MM.1S (cell line): Measurements from ENCODE around the gene MAPK8IP2.
"Not testable (repeated sequence)": the region's sequence is repeated elsewhere in the genome, so short reads cannot be mapped to it uniquely, and the experiment has no call there.

Source experiments
- DNase-seq: peaks from one replicate; pipeline ENCODE4 v3.0.0-alpha.2; 2015
- H2AFZ ChIP-seq: fragments of 300-600 bp; sonication (generic); 2 replicates; pipeline ENCODE4 v1.6.0; 2016; ENCODE audit warnings: antibody characterized with exemption, low read length
- H3F3A ChIP-seq: fragments of 300-600 bp; sonication (generic); 2 replicates; pipeline ENCODE4 v1.6.1; 2016; ENCODE audit warnings: mild to moderate bottlenecking, antibody characterized with exemption, low read length, moderate library complexity, mixed read lengths; ENCODE audit not compliant: insufficient read depth
- H3K27ac ChIP-seq: fragments of 300-600 bp; sonication (generic); 2 replicates; pipeline ENCODE4 v1.5.1; 2016; ENCODE audit warnings: mild to moderate bottlenecking, low read length
- H3K27me3 ChIP-seq: fragments of 300-600 bp; sonication (generic); replicated peaks from 2 replicates; pipeline ENCODE4 v1.6.0; 2016; ENCODE audit warnings: low read length; ENCODE audit not compliant: insufficient read depth
- H3K36me3 ChIP-seq: fragments of 300-600 bp; sonication (generic); replicated peaks from 2 replicates; pipeline ENCODE4 v1.6.1; 2016; ENCODE audit warnings: mild to moderate bottlenecking, low read length, mixed read lengths; ENCODE audit not compliant: insufficient read depth
- H3K4me1 ChIP-seq: fragments of 300-600 bp; sonication (generic); 2 replicates; pipeline ENCODE4 v1.6.1; 2016; ENCODE audit warnings: low read length, mixed read lengths
- H3K4me2 ChIP-seq: fragments of 300-600 bp; sonication (generic); 2 replicates; pipeline ENCODE4 v1.6.0; 2016; ENCODE audit warnings: low read depth, low read length
- H3K4me3 ChIP-seq: fragments of 300-600 bp; sonication (generic); 2 replicates; pipeline ENCODE4 v1.5.1; 2016; ENCODE audit warnings: low read length, mixed read lengths
- H3K79me2 ChIP-seq: fragments of 300-600 bp; sonication (generic); 2 replicates; pipeline ENCODE4 v1.6.1; 2016; ENCODE audit warnings: mixed run types, low read length, mixed read lengths
- H3K9ac ChIP-seq: fragments of 300-600 bp; sonication (generic); 2 replicates; pipeline ENCODE4 v1.6.1; 2016; ENCODE audit warnings: low read length, mixed read lengths
- H3K9me2 ChIP-seq: fragments of 300-600 bp; sonication (generic); replicated peaks from 2 replicates; pipeline ENCODE4 v1.6.1; 2016; ENCODE audit warnings: mild to moderate bottlenecking, low read length, mixed read lengths; ENCODE audit not compliant: insufficient read depth
- H3K9me3 ChIP-seq: fragments of 300-600 bp; sonication (generic); replicated peaks from 2 replicates; pipeline ENCODE4 v1.6.1; 2016; ENCODE audit warnings: mild to moderate bottlenecking, low read length, mixed read lengths; ENCODE audit not compliant: insufficient read depth
- H4K20me1 ChIP-seq: fragments of 300-600 bp; sonication (generic); 2 replicates; pipeline ENCODE4 v1.6.1; 2016; ENCODE audit warnings: mild to moderate bottlenecking, low read length, moderate library complexity, mixed read lengths; ENCODE audit not compliant: insufficient read depth
- CTCF ChIP-seq: fragments of 300-600 bp; sonication (generic); IDR thresholded peaks from 2 replicates; pipeline ENCODE4 v1.5.1; 2016; ENCODE audit warnings: antibody characterized with exemption, low read length, mixed read lengths
- EZH2 ChIP-seq: fragments of 300-600 bp; sonication (generic); optimal IDR thresholded peaks from 2 replicates; pipeline ENCODE3; 2017; ENCODE audit warnings: low read depth, mild to moderate bottlenecking, antibody characterized with exemption, low read length, mixed read lengths
- EZH2phosphoT487 ChIP-seq: fragments of 300-600 bp; sonication (generic); IDR thresholded peaks from 2 replicates; pipeline ENCODE4 v1.6.1; 2018; ENCODE audit warnings: antibody characterized with exemption, low read length

MAPK8IP2 gene

GRCh38 chr22:50640857-50641647 lies 40.5 kb downstream of the MAPK8IP2 start:
- Histone ChIP-seq H3F3A (no peaks in the 10 kb centered on the region), H3K4me2 (no peak overlapping the region), H3K9ac (no peak overlapping the region), H3K9me3 (no peaks in the 10 kb centered on the region), H2AFZ (no peak overlapping the region), H3K4me1 (no peaks in the 10 kb centered on the region), H3K27ac (no peak overlapping the region), H3K27me3 (peaks cover 30% of the 10 kb centered on the region), H3K9me2 (no peaks in the 10 kb centered on the region), H3K79me2 (no peaks in the 10 kb centered on the region), H4K20me1 (no peaks in the 10 kb centered on the region), H3K4me3 (no peak overlapping the region), H3K36me3 (no peaks in the 10 kb centered on the region)
- no peak for DNase-seq
- TF ChIP-seq CTCF (no peak), EZH2 (no peak), EZH2phosphoT487 (no peak)

GRCh38 chr22:50641696-50642607 lies 41.4 kb downstream of the MAPK8IP2 start:
- no peak overlapping the region for H3K9ac ChIP-seq
- no peak overlapping the region for H3K4me2 ChIP-seq
- H3F3A ChIP-seq, result no peaks in the 10 kb centered on the region
- H3K79me2 ChIP-seq, result no peaks in the 10 kb centered on the region
- H2AFZ ChIP-seq, result no peak overlapping the region
- no peaks in the 10 kb centered on the region for H3K9me3 ChIP-seq
- H3K27me3 ChIP-seq, result peaks cover 32% of the 10 kb centered on the region
- TF ChIP-seq CTCF, result peak; percentile 6; the same call in 1 of the 2 replicates
- no peak for TF ChIP-seq EZH2
- no peak for TF ChIP-seq EZH2phosphoT487
- H3K4me1 ChIP-seq, result no peaks in the 10 kb centered on the region
- H4K20me1 ChIP-seq, result no peaks in the 10 kb centered on the region
- H3K4me3 ChIP-seq, result no peak overlapping the region
- DNase-seq, result no peak
- H3K27ac ChIP-seq, result no peak overlapping the region
- no peaks in the 10 kb centered on the region for H3K9me2 ChIP-seq
- no peaks in the 10 kb centered on the region for H3K36me3 ChIP-seq

- H2AFZ ChIP-seq, H3K9ac ChIP-seq, H3K9me2 ChIP-seq, H3K9me3 ChIP-seq, H3K4me1 ChIP-seq, DNase-seq, H3K4me2 ChIP-seq, H3K27ac ChIP-seq, H3K36me3 ChIP-seq, H3K4me3 ChIP-seq, H3K79me2 ChIP-seq, H4K20me1 ChIP-seq, H3F3A ChIP-seq: not testable (repeated sequence)
- H3K27me3 ChIP-seq, result peaks cover 42% of the 10 kb centered on the region
Measured at GRCh38 chr22:50643021-50643820, 42.6 kb downstream of the MAPK8IP2 start.

- H3K4me2 ChIP-seq, H3K9ac ChIP-seq: not testable (repeated sequence)
Measured at GRCh38 chr22:50643821-50644101, 43.2 kb downstream of the MAPK8IP2 start.

More at GRCh38 chr22:50643821-50644101, 43.2 kb downstream of the MAPK8IP2 start:
- H3K9me3 ChIP-seq, H3K79me2 ChIP-seq, H3K4me1 ChIP-seq, H4K20me1 ChIP-seq, H3K27ac ChIP-seq, H2AFZ ChIP-seq, H3K9me2 ChIP-seq, H3F3A ChIP-seq, H3K36me3 ChIP-seq, DNase-seq, H3K4me3 ChIP-seq: not testable (repeated sequence)
- peaks cover 42% of the 10 kb centered on the region for H3K27me3 ChIP-seq
